ENCODE measurements around the gene CHN1. TPM values are rescaled to one million over a fixed set of nuclear protein-coding genes. Genes with fewer than 3 reads are reported as not detected.

Gene CHN1
- total RNA-seq, 1 donor from 2014 or later, result 26.3 TPM

DNA sequence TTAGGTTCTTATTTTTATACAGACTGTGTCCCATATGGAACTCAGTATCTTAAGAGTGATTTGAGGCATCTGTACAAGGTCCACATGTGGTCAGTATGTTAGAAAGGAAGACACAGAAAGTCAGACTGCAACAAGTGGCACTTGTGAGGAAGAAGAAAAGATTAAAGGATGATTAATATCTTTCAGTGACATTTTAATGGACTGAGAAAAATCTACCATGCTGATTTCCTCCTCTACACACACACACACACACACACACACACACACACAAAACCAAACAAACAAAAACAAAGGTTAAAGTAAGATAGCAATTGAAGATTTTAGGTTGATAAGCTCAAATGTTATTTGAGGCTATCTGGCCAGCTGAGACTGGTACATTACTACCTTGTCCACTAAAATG is 146.4 kb downstream of the CHN1 start:
- no peaks in the 10 kb centered on the region for H3K27me3 Mint-ChIP-seq (ENCODE audit: unreplicated experiment)
- TF ChIP-seq, protein P1, sequence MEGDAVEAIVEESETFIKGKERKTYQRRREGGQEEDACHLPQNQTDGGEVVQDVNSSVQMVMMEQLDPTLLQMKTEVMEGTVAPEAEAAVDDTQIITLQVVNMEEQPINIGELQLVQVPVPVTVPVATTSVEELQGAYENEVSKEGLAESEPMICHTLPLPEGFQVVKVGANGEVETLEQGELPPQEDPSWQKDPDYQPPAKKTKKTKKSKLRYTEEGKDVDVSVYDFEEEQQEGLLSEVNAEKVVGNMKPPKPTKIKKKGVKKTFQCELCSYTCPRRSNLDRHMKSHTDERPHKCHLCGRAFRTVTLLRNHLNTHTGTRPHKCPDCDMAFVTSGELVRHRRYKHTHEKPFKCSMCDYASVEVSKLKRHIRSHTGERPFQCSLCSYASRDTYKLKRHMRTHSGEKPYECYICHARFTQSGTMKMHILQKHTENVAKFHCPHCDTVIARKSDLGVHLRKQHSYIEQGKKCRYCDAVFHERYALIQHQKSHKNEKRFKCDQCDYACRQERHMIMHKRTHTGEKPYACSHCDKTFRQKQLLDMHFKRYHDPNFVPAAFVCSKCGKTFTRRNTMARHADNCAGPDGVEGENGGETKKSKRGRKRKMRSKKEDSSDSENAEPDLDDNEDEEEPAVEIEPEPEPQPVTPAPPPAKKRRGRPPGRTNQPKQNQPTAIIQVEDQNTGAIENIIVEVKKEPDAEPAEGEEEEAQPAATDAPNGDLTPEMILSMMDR (IDR thresholded peaks at IDR 0.05; ENCODE audit: unreplicated experiment), result no peak
- no peak overlapping the region for H3K27ac Mint-ChIP-seq (ENCODE audit: unreplicated experiment)

GRCh38 chr2:174856447-174856846 is 148.7 kb downstream of the CHN1 start:
- Mint-ChIP-seq H3K27ac (ENCODE audit: unreplicated experiment) (no peak overlapping the region), H3K4me3 (ENCODE audit: unreplicated experiment) (no peak overlapping the region), H3K27me3 (ENCODE audit: unreplicated experiment) (no peaks in the 10 kb centered on the region), H3K9me3 (ENCODE audit: unreplicated experiment) (no peaks in the 10 kb centered on the region), H3K4me1 (ENCODE audit: unreplicated experiment) (no peaks in the 10 kb centered on the region), H3K36me3 (ENCODE audit: low read depth, unreplicated experiment) (no peaks in the 10 kb centered on the region)
- DNase-seq (ENCODE audit: low spot score), result no peak
- TF ChIP-seq, protein P1 (IDR thresholded peaks at IDR 0.05; ENCODE audit: unreplicated experiment), result no peak

More for the DNA sequence above, 146.4 kb downstream of the CHN1 start:
- DNase-seq (ENCODE audit: low spot score), result no peak
- no peaks in the 10 kb centered on the region for H3K36me3 Mint-ChIP-seq (ENCODE audit: low read depth, unreplicated experiment)
- no peaks in the 10 kb centered on the region for H3K4me1 Mint-ChIP-seq (ENCODE audit: unreplicated experiment)
- H3K9me3 Mint-ChIP-seq (ENCODE audit: unreplicated experiment), result no peaks in the 10 kb centered on the region
- H3K4me3 Mint-ChIP-seq (ENCODE audit: unreplicated experiment), result no peak overlapping the region

- peaks cover 6% of the 10 kb centered on the region for H3K4me1 Mint-ChIP-seq (ENCODE audit: unreplicated experiment)
- TF ChIP-seq, protein P1 (IDR thresholded peaks at IDR 0.05; ENCODE audit: unreplicated experiment), result no peak
- no peak overlapping the region for H3K4me3 Mint-ChIP-seq (ENCODE audit: unreplicated experiment)
- DNase-seq (ENCODE audit: low spot score), result no peak
- H3K27ac Mint-ChIP-seq (ENCODE audit: unreplicated experiment), result no peak overlapping the region
- H3K36me3 Mint-ChIP-seq (ENCODE audit: low read depth, unreplicated experiment), result no peaks in the 10 kb centered on the region
- H3K9me3 Mint-ChIP-seq (ENCODE audit: unreplicated experiment), result no peaks in the 10 kb centered on the region
- H3K27me3 Mint-ChIP-seq (ENCODE audit: unreplicated experiment), result no peaks in the 10 kb centered on the region
Measured at GRCh38 chr2:174846941-174847938, 157.9 kb downstream of the CHN1 start.

DNA sequence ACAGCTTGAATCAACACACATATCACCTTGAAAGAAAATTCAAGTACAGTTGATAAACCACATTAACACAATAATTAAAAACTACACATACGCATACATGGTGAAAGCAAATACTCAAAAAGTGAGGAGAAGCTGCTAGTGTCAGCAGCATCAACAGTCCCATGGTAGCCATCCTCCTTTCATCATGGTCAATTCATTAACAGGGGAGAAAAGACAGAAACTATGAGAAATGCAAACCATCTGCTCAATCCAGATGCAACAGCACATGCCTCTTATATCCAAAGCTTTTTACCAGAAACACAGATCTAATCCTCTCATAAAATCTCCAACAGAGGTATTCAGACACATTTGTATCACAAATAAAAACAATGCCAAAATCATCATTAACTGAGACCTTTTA is 159.0 kb downstream of the CHN1 start:
- Mint-ChIP-seq H3K4me3 (ENCODE audit: unreplicated experiment) (no peak overlapping the region), H3K36me3 (ENCODE audit: low read depth, unreplicated experiment) (no peaks in the 10 kb centered on the region), H3K4me1 (ENCODE audit: unreplicated experiment) (peaks cover 5% of the 10 kb centered on the region), H3K27ac (ENCODE audit: unreplicated experiment) (no peak overlapping the region), H3K9me3 (ENCODE audit: unreplicated experiment) (no peaks in the 10 kb centered on the region), H3K27me3 (ENCODE audit: unreplicated experiment) (no peaks in the 10 kb centered on the region)
- DNase-seq (ENCODE audit: low spot score), result no peak
- TF ChIP-seq, protein P1 (IDR thresholded peaks at IDR 0.05; ENCODE audit: unreplicated experiment), result no peak

GRCh38 chr2:174844295-174844708 is 160.9 kb downstream of the CHN1 start:
- Mint-ChIP-seq H3K27me3 (ENCODE audit: unreplicated experiment) (no peaks in the 10 kb centered on the region), H3K4me3 (ENCODE audit: unreplicated experiment) (no peak overlapping the region), H3K36me3 (ENCODE audit: low read depth, unreplicated experiment) (no peaks in the 10 kb centered on the region), H3K27ac (ENCODE audit: unreplicated experiment) (no peak overlapping the region), H3K4me1 (ENCODE audit: unreplicated experiment) (peaks cover 3% of the 10 kb centered on the region), H3K9me3 (ENCODE audit: unreplicated experiment) (no peaks in the 10 kb centered on the region)
- no peak for DNase-seq (ENCODE audit: low spot score)
- TF ChIP-seq, protein P1 (IDR thresholded peaks at IDR 0.05; ENCODE audit: unreplicated experiment), result no peak
